HG02943 (cell line): Measurements from ENCODE around the gene THOP1.

Experiments used
- ATAC-seq: cut with Tn5 transposase; IDR thresholded peaks from one replicate; pipeline ENCODE4 v1.9.1; 2021; ENCODE audit warnings: mild to moderate bottlenecking, low read depth, moderate library complexity; ENCODE audit not compliant: unreplicated experiment

The THOP1 gene

DNA sequence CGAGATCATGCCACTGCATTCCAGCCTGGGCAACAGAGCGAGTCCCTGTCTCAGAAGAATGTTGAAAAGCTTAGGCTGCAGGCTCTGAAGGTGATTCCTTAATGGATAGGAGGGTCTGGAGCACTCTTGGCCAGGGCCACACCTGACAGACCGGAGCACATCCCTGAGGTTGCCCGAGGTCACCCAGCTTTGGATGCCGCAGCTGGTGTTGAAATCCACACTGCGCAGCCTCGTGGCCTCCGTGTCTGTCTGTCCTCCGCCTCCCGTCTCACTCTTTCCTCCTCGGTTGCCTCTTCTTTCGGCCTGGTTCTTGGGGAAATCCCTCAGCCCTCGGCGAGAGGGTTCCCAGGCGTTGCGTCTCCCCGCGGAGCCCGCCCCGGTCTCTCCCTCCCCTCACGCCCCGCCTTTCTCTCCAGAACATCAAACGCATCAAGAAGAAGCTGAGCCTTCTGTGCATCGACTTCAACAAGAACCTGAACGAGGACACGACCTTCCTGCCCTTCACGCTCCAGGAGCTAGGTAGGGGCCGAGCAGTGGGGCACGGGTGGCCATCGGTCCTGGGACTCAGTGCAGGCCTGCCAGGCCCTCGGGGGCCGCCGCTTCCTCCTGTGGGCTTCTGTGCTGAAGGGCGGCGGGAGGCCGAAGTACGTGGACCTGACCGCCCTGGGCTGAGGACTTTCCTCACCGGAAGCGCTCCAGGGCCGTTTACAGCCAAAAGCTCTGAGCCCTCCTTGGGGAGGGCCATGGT, 14.1 kb downstream of the THOP1 start:
- no peak for ATAC-seq

DNA sequence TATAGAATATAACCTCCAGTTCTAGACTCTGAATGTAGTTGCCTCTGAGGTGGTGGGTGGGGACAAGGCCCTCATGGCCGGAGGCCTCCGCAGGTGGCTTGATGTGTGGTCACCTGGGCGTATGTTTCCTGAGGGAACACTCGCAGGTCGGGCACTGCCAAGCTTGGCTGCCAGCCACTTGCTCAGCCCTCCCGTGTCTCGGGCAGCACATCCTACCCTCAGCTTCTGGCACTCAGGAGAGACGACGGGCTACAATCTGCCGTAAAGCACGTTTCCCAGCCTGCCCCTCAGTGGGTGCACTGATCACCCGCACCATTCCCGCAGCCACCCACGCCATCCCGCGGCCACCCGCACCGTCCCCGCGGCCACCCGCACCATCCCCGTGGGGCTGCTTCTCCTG, 15.2 kb downstream of the THOP1 start:
- no peak for ATAC-seq

DNA sequence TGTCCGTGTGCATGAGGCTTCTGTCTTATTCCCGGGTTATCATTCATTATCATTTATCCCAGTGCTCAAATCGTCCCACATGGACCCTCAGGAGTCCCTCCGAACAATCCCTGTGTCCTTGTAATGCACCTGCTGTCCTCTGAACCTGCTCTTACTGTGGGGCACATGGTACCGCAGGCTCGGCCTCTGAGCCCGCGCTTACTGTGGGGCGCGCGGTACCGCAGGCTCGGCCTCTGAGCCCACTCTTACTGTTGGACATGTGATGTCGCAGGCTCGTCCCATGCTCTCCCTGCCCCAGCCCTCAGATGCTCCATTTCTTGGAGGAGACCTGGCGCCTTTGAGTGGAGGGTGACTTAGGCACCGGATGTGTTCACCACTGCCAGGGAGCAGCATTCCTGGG, 17.5 kb downstream of the THOP1 start:
- ATAC-seq = no peak

DNA sequence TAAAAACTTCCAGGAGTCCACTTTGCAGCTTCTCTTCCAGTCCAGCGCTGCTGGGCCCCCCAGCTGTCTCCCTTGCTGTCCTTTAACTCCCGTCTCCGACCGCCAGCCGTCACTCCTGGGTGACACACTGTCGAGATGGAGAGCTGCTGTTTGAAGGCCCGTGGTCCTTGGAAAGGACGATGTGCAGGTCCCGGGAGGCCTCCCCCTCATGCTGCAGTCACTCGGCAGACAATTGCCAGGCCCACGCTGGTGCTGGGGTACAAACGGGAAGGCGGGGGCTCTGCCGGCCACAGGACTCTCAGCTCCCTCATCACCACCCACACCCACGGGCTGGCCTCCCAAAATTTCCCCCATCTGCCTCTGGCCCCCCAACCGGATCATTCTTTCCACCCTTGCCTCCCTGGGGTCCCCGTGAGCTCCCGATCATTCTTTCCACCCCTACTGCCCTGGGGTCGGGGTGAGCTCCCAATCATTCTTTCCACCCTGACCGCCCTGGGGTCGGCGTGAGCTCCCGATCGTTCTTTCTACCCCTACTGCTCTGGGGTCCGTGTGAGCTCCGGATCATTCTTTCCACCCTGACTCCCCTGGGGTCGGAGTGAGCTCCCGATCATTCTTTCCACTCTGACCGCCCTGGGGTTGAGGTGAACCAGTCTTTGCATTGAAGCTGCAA, 18.3 kb downstream of the THOP1 start:
- no peak for ATAC-seq

DNA sequence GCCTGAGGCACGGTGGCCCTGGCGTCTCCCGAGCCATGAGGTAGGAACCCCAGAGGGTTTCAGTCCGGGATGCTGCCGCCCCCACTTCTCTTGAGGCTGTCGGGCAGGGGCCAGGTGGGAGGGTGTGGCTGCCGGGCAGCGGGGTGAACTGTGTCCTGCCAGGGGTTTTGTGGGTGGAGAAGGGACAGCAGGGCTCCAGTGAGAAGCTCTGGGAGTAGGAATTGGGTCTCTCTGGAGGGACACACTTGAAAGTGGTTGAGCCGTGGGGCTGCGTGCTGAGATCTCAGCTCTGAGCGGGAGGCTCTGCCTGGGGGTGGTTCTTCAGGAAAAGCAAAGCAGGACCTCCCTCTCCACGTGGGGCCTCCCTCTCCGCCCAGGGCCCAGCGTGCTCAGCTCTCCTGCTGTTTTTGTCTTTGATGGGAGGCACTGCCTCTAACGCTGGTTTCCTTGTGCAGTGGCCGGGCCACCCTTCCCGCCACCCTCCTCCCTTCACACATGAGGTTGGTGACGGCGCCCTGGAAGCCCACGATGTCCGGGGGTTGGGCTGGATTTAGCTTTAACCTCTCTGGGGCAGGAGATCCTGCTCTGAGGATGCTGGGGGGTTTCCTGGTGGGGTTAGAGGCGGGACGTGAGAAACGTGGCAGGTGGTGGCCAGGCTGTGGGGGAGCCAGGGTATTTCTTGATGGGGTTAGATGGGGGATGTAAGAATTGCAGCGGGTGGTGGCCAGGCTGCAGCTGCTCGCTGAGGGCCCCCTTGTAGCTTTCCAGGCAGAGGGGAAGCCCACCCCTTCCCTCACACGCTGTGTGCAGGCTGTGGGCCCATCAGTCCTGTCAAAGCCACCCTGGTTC, 19.1 kb downstream of the THOP1 start:
- ATAC-seq = no peak

DNA sequence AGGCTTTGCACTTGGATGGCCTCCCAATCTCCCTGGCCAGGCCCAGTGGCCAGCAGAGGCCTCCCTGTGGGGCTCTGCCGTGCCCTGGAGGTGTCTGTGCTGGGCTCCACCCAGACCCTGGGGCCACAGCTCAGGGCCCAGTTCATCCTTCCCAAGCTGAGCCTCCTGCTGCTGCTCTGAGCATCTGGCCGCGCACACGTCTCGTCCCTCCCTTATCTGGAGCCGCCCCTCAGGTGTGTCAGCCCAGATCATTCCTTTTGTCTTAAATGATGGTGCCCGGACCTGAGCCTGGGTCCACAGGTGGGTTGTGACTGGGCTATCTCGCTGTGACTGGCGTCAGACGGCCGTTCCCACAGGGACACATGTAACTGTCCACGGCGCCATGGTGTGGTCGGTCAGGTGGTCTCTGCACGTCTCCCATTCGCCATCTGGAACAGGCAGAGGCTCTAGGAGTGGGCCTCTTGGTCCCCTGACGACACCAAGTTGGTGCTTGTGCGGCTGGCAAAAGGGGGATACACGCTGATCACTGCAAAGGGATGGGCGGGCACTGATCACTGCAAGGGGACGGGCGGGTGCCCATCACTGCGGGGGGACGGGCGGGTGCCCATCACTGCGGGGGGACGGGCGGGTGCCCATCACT, 20.1 kb downstream of the THOP1 start:
- no peak for ATAC-seq

DNA sequence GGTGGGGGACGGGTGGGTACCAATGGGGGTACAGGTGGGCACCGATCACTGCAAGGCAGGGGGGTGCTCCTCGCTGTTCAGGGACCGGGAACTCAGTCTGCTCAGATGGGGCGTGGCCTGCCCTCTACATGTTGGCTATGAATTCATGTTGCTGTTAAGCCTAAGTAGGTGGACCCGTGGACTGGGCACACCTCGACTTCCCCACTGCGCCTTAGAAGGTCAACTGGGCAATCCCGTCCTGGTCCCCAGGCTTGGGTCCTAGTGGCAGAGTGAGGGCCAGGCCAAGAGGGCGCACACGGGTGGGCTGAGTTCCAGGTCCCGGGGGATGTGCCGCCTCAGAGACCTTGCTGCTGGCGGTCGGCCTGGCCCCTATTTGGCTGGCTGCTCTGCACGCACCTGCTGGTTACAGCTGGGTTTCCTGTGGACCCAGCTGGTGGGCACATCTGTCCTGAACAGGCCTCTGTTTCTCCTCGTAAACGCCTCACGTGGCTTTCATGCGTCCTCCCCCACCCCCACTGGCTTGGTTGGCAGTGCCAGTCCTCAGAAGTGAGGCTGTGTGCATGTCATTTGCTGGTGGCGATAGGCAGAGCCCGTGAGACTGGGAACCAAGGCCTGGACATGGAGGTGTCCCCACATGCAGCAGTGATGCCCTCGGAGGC, 20.8 kb downstream of the THOP1 start:
- ATAC-seq = no peak

DNA sequence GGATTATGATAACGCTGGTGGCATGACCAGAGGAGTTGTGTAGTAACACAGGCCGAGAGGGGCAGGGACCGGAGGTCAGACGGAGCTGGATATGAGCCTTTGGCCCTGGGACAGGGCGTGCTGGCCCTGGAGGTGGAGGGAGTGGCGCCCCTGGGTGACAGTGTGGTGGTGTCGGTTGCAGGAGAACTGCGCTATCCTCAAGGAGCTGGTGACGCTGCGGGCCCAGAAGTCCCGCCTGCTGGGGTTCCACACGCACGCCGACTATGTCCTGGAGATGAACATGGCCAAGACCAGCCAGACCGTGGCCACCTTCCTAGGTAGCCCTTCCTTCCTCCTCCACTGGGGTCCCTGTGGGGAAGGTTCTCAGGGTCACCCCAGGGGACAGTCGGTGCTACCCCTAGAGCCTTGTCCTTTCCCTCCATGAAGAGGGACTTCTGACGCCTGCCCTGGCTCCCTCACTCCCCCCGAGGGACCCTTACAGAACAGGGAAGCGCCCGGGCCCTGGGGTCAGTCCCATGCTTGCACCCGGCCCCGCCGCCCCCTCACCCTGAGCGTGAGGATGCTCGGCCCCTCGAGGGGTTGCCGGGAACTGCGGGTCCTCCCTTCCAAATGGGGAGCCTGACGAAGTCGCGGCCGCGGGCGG, 21.6 kb downstream of the THOP1 start:
- no peak for ATAC-seq

DNA sequence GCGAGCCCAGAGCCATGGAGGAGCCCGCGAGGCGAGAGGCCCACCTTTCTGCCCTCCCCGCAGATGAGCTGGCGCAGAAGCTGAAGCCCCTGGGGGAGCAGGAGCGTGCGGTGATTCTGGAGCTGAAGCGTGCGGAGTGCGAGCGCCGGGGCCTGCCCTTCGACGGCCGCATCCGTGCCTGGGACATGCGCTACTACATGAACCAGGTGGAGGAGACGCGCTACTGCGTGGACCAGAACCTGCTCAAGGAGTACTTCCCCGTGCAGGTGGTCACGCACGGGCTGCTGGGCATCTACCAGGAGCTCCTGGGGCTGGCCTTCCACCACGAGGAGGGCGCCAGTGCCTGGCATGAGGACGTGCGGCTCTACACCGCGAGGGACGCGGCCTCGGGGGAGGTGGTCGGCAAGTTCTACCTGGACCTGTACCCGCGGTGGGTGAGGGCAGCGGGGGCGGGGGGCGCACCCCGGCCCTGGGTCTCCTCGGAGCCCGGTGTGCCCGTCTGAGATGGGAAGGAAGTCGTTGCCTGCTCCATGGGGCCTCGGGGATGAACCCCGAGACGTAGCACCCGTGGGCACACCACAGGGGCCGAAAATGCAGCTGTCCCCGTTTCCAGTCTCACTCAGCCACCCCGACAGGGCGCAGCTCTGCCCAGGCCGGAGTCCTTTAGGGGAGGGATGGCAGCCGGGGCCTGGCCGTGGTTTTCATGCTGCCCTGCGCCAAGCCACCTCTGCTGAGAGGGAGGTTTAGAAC, 22.3 kb downstream of the THOP1 start:
- ATAC-seq = no peak

DNA sequence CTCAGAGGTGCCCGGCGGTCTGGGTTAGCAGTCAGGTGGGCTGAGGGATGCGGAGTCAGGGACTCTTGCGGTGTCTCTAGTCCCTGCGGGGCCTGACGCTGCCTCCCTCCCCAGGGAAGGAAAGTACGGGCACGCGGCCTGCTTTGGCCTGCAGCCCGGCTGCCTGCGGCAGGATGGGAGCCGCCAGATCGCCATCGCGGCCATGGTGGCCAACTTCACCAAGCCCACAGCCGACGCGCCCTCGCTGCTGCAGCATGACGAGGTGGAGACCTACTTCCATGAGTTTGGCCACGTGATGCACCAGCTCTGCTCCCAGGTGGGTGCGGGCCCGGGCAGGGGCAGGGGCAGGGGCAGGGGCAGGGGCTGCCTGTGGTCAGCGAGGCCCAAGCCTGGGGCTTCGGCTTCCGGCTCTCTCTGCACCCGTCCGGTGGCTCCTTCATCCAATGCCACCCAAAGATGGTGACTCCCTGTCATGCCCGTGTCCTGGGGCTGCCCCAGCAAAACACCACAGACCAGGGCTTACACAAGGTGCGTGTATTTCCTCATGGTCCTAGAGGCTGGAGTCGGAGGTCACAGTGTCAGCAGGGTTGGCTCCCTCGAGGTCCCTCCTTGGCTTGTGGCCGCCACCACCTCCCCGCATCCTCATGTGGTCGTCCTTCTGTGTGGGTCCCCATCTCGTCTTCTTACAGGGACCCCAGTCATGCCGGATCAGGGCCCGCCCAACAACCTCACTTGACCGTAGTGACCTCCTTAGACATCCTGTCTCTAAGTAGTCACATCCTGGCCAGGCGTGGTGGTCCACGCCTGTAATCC, 23.0 kb downstream of the THOP1 start:
- no peak for ATAC-seq

DNA sequence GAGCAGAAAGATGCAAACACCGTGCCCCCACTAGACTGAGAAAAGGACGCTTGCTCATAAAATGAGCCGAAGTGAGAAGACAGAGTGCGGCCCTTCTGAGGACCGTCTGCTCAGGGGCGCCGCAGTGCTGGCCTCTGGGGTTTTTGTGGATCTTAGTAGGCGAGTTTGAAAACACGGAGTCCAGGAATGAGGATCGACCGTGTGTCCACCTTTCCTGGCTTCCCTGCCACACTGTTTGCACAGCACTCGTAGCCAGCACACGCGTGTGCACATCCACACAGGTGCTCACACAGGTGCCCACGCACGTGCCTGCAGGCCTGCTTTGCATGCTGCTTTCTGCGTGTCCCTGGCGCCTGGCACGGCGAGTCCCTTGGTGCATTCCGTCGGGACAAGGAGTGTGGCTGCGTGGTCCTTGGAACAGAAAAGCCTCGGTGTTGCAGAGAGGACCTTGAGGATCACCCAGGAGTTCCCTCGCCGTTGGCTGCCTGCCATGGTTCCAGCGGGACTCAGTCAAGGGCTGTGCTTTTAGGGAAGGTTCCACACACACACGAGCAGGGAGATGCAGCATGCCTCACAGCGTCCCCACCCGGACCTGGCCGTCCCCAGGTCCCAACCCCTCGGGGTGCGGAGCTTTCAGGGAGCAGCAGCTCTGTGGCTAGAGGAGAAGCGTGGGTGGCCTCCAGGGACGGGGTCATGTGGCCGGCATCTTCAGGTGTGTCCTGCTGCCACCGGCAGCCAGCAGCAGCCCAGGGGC, 24.3 kb downstream of the THOP1 start:
- ATAC-seq = no peak

DNA sequence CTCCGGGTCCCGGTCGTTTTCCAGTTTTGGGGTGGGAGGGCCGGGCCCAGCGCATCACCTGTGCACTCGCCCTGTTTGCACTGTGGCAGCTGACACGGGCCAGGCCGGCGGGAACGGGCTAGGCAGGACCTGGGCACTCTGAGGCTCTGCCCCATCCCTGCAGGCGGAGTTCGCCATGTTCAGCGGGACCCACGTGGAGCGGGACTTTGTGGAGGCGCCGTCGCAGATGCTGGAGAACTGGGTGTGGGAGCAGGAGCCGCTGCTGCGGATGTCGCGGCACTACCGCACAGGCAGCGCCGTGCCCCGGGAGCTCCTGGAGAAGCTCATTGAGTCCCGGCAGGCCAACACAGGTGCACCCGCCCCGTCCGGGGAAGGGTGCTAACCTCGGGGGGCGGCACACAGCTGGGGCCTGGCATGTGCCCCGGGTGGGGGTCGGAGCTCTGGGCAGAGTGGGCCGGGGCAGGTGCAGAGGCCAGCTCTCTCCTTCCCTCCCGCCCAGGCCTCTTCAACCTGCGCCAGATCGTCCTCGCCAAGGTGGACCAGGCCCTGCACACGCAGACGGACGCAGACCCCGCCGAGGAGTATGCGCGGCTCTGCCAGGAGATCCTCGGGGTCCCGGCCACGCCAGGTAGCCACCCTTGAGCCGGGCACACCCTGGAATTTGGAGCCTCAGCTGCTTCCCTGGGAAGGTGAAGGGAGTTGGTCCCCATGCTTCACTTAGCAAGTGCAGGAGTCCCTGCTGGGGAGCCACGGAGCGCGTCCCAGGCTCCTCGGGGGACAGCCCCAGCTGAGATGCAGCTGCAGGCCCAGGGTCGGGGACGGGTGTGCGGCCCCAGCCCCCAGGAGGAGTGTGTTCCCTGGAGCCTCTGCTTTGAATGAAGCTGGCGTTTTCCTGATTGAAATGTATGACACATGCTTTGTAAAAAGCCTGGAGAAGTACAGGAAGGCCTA, 25.1 kb downstream of the THOP1 start:
- ATAC-seq = no peak

DNA sequence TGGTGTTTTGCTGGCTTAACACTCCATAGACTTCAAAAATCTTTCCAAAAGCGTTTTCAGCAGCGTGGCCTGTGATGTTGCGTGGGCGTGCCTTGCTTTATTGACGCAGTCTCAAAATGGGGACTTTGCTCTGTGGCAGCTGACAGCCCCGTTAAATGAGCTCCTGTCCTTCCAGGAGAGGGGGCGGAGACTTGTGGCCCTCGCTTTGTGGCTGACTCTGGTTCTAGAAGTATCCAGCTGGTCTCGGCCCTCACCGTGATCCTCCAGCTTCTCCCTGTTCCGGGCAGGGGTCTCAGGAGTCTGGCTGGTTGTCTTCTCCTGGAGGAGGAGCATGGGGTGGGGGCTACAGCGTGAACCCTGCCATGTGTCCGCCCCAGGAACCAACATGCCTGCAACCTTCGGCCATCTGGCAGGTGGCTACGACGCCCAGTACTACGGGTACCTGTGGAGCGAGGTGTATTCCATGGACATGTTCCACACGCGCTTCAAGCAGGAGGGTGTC, 26.0 kb downstream of the THOP1 start:
- no peak for ATAC-seq

DNA sequence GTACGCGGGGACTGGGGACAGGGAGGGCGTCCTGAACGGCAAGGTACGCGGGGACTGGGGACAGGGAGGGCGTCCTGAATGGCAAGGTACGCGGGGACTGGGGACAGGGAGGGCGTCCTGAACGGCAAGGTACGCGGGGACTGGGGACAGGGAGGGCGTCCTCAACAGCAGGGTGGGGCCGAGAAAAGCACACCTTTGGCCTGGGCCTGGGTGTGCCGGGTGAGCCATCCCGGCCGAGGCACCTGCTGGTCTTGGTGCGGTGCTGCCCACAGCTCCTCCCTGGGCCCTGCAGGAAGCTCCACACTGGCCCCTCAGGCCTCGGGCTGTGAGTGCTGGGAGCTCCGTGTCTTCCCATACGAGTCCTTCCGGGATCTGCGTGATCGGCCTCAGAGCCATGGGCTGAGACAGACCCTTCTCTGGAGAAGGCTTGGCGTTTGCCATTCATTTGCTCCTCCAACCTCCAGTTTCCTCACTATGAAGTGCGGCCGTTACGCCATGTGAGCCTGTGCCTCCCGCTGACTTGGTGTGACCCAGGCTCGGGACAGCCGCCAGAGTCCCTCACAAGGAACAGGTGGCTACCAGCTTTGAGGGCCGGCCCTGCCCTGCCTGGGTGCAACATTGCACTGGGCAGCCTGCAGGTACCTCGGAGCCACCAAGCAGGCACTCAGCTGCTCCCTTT, 26.6 kb downstream of the THOP1 start:
- ATAC-seq = no peak

DNA sequence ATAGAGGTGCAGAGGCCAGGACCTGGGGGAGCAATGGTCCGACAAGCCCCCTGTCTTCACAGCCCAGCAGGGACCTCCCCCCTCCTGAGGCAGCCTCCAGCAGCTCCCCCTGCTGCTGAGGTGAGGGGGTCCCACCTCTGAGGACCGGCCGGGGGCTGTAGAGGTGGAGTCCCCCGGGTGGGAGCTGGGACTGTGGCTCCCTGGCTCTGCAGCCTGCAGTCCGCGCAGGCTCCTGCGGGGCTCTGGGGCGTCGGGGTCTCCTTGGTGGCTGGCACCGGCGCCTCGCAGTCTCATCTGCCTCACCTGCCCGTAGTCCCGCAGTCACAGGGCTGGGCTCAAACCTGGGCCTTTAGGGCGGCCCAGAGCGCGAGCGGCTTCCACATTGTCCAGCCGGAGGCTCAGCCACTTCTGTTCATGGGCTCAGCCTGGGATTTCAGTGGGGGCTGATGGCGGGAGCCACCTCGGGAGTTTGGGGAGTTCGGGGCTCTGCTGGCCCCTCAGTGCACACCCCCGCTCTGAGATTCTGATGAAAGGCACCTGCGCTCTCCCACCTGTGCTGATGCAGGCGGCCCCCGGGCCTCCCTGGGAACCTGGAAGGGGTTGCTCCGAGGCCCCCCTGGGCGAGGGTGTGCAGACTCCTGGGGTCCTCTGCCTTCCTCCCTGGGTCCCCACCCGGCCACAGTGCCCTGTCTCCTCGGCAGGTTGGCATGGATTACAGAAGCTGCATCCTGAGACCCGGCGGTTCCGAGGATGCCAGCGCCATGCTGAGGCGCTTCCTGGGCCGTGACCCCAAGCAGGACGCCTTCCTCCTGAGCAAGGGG, 27.3 kb downstream of the THOP1 start:
- no peak for ATAC-seq
